Measurements from ENCODE around the gene IZUMO1. TPM values are rescaled to one million over a fixed set of nuclear protein-coding genes. Genes with fewer than 3 reads are reported as not detected.

IZUMO1 gene
- total and polyA plus RNA-seq, 9 of the 15 experiments (the other 6 are each of a cell fraction or from before 2014, with no cell fraction given), result 0.14 to 2.1 (median 0.73) TPM

GRCh38 chr19:48795055-48795684 is 48.5 kb upstream of the IZUMO1 start (continued):
- TF ChIP-seq MTA2 (IDR thresholded peaks at IDR 0.05; ENCODE audit: low read depth) (no peak), ARID1B (IDR thresholded peaks at IDR 0.05) (peak; percentile 49; the same call in 1 of the 2 replicates), MTA3 (IDR thresholded peaks at IDR 0.05; ENCODE audit: borderline replicate concordance) (peak; percentile 92; the same call in 1 of the 2 replicates), RBM39 (optimal IDR thresholded peaks at IDR 0.05; ENCODE audit: low read depth, low read length) (peak; percentile 71), KLF1 (tag; IDR thresholded peaks at IDR 0.05) (peak; percentile 57; the same call in 1 of the 2 replicates), ZNF407 (IDR thresholded peaks at IDR 0.05; ENCODE audit: low read depth) (no peak; the same call in 1 of the 2 replicates), THRAP3 (IDR thresholded peaks at IDR 0.05; ENCODE audit: borderline replicate concordance) (peak; percentile 45; the same call in 1 of the 2 replicates), MECOM (CRISPR knock-in tag; IDR thresholded peaks at IDR 0.05) (0 out of 2 replicates have a peak, but pooled peaks have one; percentile 59), FOXA3 (CRISPR knock-in tag; conservative IDR thresholded peaks at IDR 0.05 in 1 of 2, IDR thresholded peaks at IDR 0.05 in 1 of 2) (no peak; a peak in 1 of 4 replicates), SIRT6 (IDR thresholded peaks at IDR 0.05; ENCODE audit: low read depth, low read length) (no peak), XRCC5 (IDR thresholded peaks at IDR 0.05; ENCODE audit: low read depth, low read length) (no peak; the same call in 1 of the 2 replicates), CLOCK (CRISPR knock-in tag; IDR thresholded peaks at IDR 0.05; ENCODE audit: borderline replicate concordance) (no peak), HCFC1 (IDR thresholded peaks at IDR 0.05; ENCODE audit: low read depth, low read length) (peak; percentile 100), GMEB1 (CRISPR knock-in tag; IDR thresholded peaks at IDR 0.05) (peak; percentile 76), SMAD2 (IDR thresholded peaks at IDR 0.05; ENCODE audit: low read depth, low read length) (no peak; the same call in 1 of the 2 replicates)
